OCI-M2 (cell line): ENCODE data around the gene HGD.

Experiments
- DNase-seq: peaks from one replicate; lab custom pipeline; 2025; ENCODE audit not compliant: unreplicated experiment; lab: John Stamatoyannopoulos, UW

HGD gene

GRCh38 chr3:120596116-120596852 is 85.8 kb downstream of the HGD start, which contains the start of gene NDUFB4:
TSS of gene NDUFB4 (plus strand) at chr3:120596336. CDS start at chr3:120596360, 24 bp downstream.
- DNase-seq, result peak; percentile 86

DNA sequence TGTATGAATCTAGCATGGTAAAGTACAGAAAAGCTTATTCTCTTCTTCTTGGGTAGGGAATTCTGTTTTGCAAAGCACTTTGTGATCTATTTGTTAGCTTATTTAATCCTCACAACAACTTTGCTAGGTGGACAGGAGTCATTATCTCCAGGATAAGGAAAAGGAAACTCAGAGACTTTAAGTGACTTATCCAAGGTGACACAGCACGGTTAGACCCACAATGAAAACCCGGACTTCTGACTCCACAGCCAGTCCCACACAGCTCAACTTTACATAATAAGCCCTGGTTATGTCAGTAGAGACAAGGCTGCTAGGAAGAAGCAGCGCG is 86.3 kb downstream of the HGD start:
- DNase-seq, result no peak

DNA sequence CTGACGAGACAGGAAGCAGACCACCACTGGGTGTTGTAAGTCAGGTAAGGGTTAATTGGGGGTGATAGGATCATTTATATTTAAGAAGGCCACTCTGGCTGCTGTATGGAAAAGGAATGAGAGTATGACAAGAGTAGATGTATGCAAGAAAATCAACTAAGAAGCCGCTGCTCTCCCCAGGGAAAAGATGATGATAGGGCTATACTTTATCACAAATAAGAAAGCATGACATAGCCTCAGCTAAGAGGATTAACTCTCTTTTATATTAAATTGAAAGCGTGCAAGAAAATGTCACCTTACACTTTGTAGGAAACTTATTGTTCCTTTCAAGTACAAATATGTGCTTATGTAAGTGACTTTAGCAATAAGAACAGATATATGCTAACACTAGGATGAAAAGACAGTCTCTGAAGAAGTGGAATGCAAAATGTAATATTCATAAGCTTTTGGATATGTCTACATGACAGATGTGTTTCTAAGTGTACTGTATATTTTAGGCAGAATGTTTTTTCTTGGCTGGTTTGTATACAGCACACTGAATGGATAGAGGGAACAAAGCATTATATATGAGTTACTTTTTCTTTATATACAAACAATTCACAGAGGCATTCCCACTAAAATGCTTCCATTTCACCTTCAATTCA is 94.6 kb downstream of the HGD start:
- no peak for DNase-seq
